Right forelimb (tissue), 1 donor: ENCODE data around the gene FGGY.
"Not testable (repeated sequence)": the region's sequence is repeated elsewhere in the genome, so short reads cannot be mapped to it uniquely, and the experiment has no call there.

Experiments
- DNase-seq: peaks from one replicate; pipeline ENCODE4 v3.0.0-alpha.2; 2018

Gene FGGY

GRCh38 chr1:59289570-59289969 lies 7.3 kb upstream of the FGGY start:
- DNase-seq, result no peak

- DNase-seq, result no peak
Observed at GRCh38 chr1:59290193-59290949, 6.5 kb upstream of the FGGY start.

- no peak for DNase-seq
Observed at GRCh38 chr1:59291561-59291960, 5.3 kb upstream of the FGGY start.

- DNase-seq, result no peak
Observed at GRCh38 chr1:59292562-59292961, 4.3 kb upstream of the FGGY start.

- DNase-seq, result no peak
Observed at GRCh38 chr1:59293206-59293605, 3.7 kb upstream of the FGGY start.

- no peak for DNase-seq
Observed at GRCh38 chr1:59293849-59294248, 3.0 kb upstream of the FGGY start.

GRCh38 chr1:59294423-59294822 lies 2.5 kb upstream of the FGGY start:
- DNase-seq, result no peak

GRCh38 chr1:59295618-59296017 lies 1.3 kb upstream of the FGGY start:
- DNase-seq, result no peak

- DNase-seq, result peak; percentile 75
Observed at GRCh38 chr1:59298026-59298583, 1.2 kb downstream of the FGGY start.

- DNase-seq, result no peak
Observed at GRCh38 chr1:59298710-59299346, 1.9 kb downstream of the FGGY start.

- not testable (repeated sequence) for DNase-seq
Observed at GRCh38 chr1:59299670-59300069, 2.8 kb downstream of the FGGY start.

GRCh38 chr1:59302297-59302696 lies 5.4 kb downstream of the FGGY start:
- DNase-seq, result no peak

GRCh38 chr1:59302871-59303270 lies 6.0 kb downstream of the FGGY start:
- no peak for DNase-seq

- no peak for DNase-seq
Observed at GRCh38 chr1:59305188-59305587, 8.3 kb downstream of the FGGY start.

- no peak for DNase-seq
Observed at GRCh38 chr1:59307591-59307990, 10.7 kb downstream of the FGGY start.

- no peak for DNase-seq
Observed at GRCh38 chr1:59308839-59309238, 11.9 kb downstream of the FGGY start.

GRCh38 chr1:59309392-59309791 lies 12.5 kb downstream of the FGGY start:
- no peak for DNase-seq

GRCh38 chr1:59309795-59310548 lies 13.1 kb downstream of the FGGY start:
- no peak for DNase-seq

GRCh38 chr1:59310549-59311250 lies 13.8 kb downstream of the FGGY start:
- no peak for DNase-seq

GRCh38 chr1:59314776-59315528 lies 18.1 kb downstream of the FGGY start:
- DNase-seq, result no peak

GRCh38 chr1:59315529-59316463 lies 18.9 kb downstream of the FGGY start:
- DNase-seq, result no peak
